ENCODE results near the gene JARID2.

JARID2 gene

GRCh38 chr6:15522427-15522826 lies 276.6 kb downstream of the JARID2 start:
- Histone ChIP-seq H3K4me3 (ENCODE audit: severe bottlenecking) (no peak overlapping the region), H3K36me3 (ENCODE audit: low read depth) (peaks cover 15% of the 10 kb centered on the region), H3K27me3 (ENCODE audit: insufficient read depth, poor library complexity, severe bottlenecking) (no peaks in the 10 kb centered on the region), H3K9me3 (ENCODE audit: severe bottlenecking) (no peaks in the 10 kb centered on the region), H3K4me1 (ENCODE audit: insufficient read depth, poor library complexity, severe bottlenecking) (no peaks in the 10 kb centered on the region), H3K27ac (ENCODE audit: poor library complexity, severe bottlenecking) (no peak overlapping the region)
- no peak for TF ChIP-seq CTCF (IDR thresholded peaks at IDR 0.05; ENCODE audit: poor library complexity, severe bottlenecking)
- no peak for ATAC-seq (ENCODE audit: low read depth)
- no peak for DNase-seq (ENCODE audit: low spot score)

- ATAC-seq (ENCODE audit: low read depth) (no peak), DNase-seq (ENCODE audit: low spot score) (no peak)
- TF ChIP-seq CTCF (IDR thresholded peaks at IDR 0.05; ENCODE audit: poor library complexity, severe bottlenecking): no peak
- H3K4me1 ChIP-seq (ENCODE audit: insufficient read depth, poor library complexity, severe bottlenecking): no peaks in the 10 kb centered on the region
- H3K9me3 ChIP-seq (ENCODE audit: severe bottlenecking): no peaks in the 10 kb centered on the region
- no peaks in the 10 kb centered on the region for H3K27me3 ChIP-seq (ENCODE audit: insufficient read depth, poor library complexity, severe bottlenecking)
- H3K36me3 ChIP-seq (ENCODE audit: low read depth): peaks cover 15% of the 10 kb centered on the region
- no peak overlapping the region for H3K27ac ChIP-seq (ENCODE audit: poor library complexity, severe bottlenecking)
- H3K4me3 ChIP-seq (ENCODE audit: severe bottlenecking): no peak overlapping the region
Observed at GRCh38 chr6:15522856-15523529, 277.1 kb downstream of the JARID2 start.

- no peak for ATAC-seq (ENCODE audit: low read depth)
- Histone ChIP-seq H3K27me3 (ENCODE audit: insufficient read depth, poor library complexity, severe bottlenecking) (no peaks in the 10 kb centered on the region), H3K9me3 (ENCODE audit: severe bottlenecking) (no peaks in the 10 kb centered on the region), H3K4me3 (ENCODE audit: severe bottlenecking) (no peak overlapping the region), H3K27ac (ENCODE audit: poor library complexity, severe bottlenecking) (no peak overlapping the region), H3K4me1 (ENCODE audit: insufficient read depth, poor library complexity, severe bottlenecking) (no peaks in the 10 kb centered on the region), H3K36me3 (ENCODE audit: low read depth) (peaks cover 15% of the 10 kb centered on the region)
- TF ChIP-seq CTCF (IDR thresholded peaks at IDR 0.05; ENCODE audit: poor library complexity, severe bottlenecking): no peak
- no peak for DNase-seq (ENCODE audit: low spot score)
Observed at GRCh38 chr6:15523679-15524630, 278.1 kb downstream of the JARID2 start.

GRCh38 chr6:15524861-15525401 lies 279.1 kb downstream of the JARID2 start:
- ATAC-seq (ENCODE audit: low read depth) (no peak), DNase-seq (ENCODE audit: low spot score) (no peak)
- Histone ChIP-seq H3K4me1 (ENCODE audit: insufficient read depth, poor library complexity, severe bottlenecking) (no peaks in the 10 kb centered on the region), H3K4me3 (ENCODE audit: severe bottlenecking) (no peak overlapping the region), H3K27ac (ENCODE audit: poor library complexity, severe bottlenecking) (no peak overlapping the region), H3K9me3 (ENCODE audit: severe bottlenecking) (no peaks in the 10 kb centered on the region), H3K36me3 (ENCODE audit: low read depth) (peaks cover 15% of the 10 kb centered on the region), H3K27me3 (ENCODE audit: insufficient read depth, poor library complexity, severe bottlenecking) (no peaks in the 10 kb centered on the region)
- TF ChIP-seq CTCF (IDR thresholded peaks at IDR 0.05; ENCODE audit: poor library complexity, severe bottlenecking): no peak
